Ecto neural progenitor cell (in vitro differentiated cells): Measurements from ENCODE around the gene CCNH.

Experiments
- DNase-seq: peaks from one replicate; pipeline ENCODE4 v3.0.0-alpha.2; 2018; ENCODE audit warnings: low spot score

Gene CCNH

GRCh38 chr5:87412630-87413342, at the start of gene CCNH:
Gene CCNH, minus strand, starts transcription at chr5:87412930. Its CDS starts 136 bp downstream, at chr5:87412794.
- DNase-seq, result peak; percentile 94

- DNase-seq, result no peak
Observed at GRCh38 chr5:87457706-87458105, 45.0 kb upstream of the CCNH start.

GRCh38 chr5:87453801-87454200, 41.1 kb upstream of the CCNH start:
- DNase-seq, result no peak

GRCh38 chr5:87452837-87453236, 40.1 kb upstream of the CCNH start:
- DNase-seq, result no peak

DNA sequence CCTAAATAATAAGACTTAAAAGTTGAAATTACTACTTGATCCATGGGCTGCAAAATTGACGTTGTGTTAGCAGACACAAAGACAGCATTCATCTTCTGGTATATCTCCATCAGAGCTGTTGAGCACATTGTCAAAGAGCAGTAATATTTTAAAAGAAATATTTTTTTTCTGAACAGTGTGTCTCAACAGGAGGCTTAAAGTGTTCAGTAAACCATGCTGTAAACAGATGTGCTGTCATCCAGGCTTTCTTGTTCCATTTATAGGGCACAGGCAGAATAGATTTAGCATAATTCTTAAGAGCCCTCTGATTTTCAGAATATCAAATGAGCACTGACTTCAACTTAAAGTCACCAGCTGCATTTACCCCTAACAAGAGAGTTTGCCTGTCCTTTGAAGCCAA, 29.7 kb upstream of the CCNH start:
- no peak for DNase-seq

DNA sequence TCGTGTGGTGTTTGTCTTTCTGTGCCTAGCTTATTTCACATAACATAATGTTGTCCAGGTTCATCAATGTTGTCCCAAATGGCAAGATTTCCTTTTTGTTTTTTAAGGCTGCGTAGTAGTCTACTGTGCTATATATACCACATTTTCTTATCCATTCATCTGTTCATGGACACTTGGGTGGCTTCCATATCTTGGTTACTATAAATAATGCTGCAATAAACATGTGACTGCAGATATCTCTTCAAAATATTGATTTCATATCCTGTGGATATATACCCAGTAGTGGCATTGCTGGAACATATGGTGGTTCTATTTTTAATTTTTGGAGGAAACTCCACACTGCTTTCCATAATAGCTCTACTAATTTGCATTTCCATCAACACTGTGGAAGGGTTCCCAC, 25.5 kb upstream of the CCNH start:
- no peak for DNase-seq

DNA sequence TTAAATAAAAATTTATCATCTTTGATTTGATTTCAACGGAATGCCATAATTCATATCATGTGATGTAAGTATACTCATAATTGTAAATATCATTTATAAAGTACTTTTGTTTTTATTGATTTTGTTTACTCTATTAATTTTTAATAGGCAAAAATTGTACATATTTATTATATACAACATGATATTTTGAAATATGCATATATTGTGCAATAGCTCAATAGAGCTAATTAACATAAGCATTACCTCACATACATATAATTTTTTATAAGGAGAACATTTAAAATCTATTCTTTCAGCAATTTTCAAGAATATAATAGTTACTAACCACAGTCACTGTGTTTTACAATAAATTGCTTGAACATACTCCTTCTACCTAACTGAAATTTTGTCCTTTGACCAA, 25.0 kb upstream of the CCNH start:
- DNase-seq, result no peak

DNA sequence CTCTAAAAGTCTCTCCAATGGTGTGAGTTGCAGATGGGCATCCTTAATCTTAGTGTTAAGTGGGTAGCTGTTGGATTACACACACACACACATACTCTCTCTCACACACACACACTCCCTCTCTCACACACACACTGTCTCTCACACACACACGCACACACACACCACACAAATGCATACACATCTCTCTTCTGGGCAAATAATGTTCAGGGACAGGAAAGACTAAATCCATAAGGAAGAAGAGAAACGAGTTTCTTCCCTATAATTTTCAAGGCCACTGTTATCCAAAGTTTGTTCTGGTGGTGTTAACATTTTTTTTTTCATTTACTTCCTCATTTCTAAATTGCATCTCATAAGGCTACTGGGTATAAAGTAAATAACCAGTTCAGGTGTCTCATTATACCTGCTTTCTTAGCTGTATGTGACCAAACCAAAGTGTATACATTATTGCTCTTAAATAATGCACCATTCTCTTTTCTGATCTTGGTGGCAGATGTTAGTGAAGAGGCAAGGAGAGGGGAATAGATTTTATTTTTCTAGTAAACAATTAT, 22.5 kb upstream of the CCNH start:
- DNase-seq, result no peak

DNA sequence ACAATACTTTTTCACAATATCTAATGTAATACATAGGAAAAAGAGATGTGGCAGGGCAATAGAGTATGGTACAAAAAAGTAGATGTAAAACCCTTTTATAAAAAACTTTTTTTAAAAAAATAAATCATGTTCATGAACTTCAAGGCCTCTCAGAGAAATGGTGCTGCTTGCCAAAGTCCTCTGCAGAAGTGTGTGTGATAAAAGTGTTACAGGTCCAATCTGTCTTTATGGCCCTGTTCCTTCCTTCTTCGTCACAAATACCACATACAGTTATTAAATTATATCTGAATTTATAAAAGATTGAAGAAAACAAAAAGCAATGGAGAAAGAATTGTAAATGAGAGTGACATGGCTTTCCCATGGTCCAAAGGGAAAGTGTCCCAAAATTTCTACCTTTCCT, 21.7 kb upstream of the CCNH start:
- no peak for DNase-seq

DNA sequence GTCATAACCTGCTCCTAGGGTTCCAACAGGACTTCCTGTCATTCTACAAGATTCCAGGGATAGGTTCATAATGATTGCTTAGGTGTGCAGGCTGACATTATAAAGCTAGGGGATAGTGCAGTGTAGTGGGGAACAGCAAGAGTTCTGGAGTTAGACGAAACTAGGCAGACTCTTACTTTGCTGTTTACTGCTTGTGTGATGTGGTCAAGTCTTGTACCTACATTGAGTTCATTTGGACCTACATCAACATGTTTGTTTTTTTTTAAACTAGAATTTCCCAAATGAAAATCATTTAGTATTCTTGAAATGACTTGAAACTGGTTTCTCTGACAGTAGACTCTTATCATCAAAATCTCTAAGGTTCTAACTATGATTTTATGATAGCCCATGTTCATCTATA, 21.2 kb upstream of the CCNH start:
- DNase-seq, result no peak

DNA sequence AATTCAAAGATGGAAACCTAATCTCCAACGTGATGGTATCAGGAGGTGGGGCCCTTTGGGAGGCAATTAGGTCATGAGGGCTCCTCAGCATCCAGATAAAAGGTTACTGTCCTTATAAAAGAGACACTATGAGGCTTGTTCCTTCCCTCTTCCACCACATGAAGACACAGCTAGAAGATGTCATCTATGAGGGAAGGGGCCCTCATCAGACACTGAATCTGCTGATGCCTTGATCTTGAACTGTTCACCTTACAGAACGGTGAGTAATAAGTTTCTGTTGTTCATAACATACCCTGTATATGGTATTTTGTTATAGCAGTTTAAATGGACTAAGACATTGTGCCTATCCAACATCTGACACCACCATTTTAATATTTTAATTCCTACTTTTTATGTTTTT, 19.7 kb upstream of the CCNH start:
- DNase-seq, result no peak

DNA sequence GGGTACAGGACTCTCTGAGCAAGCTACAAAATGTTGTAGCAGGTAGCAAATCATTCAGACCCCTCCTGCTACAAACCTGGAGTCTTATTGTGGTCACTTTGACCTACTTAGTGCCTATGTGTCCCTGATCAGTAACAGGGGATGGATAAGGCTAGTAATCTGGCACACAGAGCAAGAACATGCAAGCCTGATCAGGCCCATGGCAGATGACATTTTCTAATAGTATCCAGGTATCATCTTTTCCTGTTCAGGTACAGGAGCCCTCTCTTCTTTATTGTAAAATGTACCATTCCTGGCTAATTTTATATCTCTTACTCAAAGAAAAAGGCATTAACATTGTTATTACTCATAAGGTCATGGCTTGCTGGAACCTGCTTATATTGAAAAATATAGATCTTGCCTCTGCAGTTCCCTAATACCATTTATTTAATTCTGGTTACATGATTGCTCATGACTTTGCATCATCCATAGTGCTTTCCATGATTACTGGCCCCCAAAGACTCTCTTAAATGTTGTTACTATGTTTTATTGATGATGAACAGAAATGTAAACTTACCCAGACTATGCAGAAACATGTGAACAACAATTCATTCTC, 18.2 kb upstream of the CCNH start:
- no peak for DNase-seq

DNA sequence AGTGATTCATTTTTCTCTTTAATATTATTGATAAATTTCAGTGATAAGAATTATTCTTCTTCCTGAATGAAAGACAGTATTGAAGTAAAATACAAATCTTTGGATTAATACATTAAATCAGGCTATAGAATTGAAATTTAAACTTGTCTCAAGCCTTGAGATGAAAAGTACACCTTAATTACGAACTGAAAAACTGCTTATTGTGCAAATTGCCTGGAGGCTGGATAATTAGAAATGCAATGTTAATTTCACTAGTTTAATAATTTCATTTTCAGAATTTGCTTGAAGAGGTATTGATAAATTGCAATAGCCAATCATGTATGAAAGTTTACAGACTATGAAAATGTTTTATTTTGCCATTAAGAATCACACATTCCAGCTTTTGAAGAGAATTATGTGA, 11.0 kb upstream of the CCNH start:
- no peak for DNase-seq

DNA sequence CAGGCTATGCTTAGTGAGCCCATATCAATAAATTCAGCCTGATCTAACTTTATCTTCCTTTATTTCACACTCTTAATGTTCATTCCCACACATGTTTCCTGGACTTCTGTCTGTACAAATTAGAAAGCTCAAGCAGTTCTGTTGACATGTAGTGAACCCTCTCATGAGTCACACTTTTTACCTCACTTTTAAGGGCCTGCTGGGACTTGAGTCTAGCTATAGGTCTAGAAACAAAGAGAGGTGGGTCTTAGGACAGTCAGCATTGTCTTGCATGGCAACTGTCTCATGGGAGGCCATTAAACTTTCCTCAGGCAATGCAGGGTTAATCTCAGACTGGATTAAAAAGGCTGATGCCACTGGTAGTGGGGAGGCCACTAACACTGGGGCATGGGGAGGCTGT, 8.6 kb upstream of the CCNH start:
- DNase-seq, result no peak

DNA sequence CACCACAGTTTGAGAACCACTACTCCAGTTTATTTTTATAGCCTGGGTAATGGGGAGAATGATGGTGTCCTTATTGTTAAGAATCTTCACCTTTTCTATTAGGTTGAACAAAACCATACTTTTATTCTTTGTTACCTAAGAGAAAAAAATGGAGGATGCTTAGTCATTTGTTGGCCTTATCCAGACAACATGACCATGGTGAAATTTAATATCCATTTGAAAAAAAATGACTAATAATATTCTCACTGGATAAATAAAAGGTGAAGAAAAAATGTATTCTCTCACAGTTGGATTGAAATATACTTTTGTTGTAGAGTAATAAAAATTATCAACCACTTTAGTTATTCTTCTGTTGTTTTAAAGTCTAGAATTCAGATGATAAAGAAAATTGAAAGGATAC, 5.8 kb upstream of the CCNH start:
- DNase-seq, result no peak

DNA sequence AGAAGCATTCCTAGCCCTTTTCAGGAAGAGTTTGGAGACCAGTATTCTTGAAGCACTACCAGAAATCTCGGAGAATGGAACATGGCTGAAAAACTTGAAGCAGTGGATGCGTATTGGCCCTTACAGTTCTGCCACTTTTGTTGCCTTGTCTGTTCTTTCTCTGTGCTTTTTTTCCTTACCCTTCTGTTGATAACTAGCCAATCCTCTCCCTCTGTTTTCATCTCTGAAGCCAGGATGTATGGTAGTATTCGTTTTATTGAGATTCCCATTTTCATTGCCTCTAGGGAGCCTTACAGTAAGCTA, 564 bp upstream of the CCNH start:
- no peak for DNase-seq

DNA sequence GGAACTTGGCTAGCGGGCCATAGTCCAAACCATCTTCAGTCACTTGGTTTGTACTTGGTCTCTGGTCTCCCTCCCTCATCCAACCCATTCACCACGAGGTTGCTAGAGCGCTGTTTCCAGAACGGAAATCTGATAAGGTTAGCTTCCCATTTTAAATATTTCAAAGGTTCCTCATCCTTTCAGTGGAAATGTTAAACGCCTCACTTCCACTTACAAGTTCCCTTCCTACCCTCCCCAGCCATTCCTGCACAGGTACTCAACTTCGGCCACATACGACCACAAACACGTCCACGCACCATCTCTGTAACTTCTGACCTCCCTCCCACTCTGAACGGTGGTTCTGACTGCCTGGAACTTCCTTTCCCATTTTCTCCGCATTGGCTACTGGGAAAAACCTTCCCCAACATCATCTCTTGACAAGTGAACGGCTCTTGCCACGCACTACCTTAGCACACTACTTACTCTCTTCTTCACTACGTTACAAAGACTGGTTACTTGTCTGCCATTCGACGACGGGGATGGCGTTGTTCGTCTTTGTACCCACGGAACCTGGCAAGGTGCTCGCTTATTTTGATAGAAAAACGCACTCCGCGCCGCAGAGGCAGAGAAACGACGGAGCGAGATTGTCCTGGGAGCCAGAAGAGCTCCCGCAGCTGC, 629 bp downstream of the CCNH start:
- peak; percentile 43 for DNase-seq

GRCh38 chr5:87411586-87411972, 1.2 kb downstream of the CCNH start:
- DNase-seq, result no peak

- no peak for DNase-seq
Observed at GRCh38 chr5:87410931-87411330, 1.8 kb downstream of the CCNH start.

GRCh38 chr5:87408204-87408603, 4.5 kb downstream of the CCNH start:
- DNase-seq, result no peak

- DNase-seq, result no peak
Observed at GRCh38 chr5:87405472-87406155, 7.1 kb downstream of the CCNH start.

DNA sequence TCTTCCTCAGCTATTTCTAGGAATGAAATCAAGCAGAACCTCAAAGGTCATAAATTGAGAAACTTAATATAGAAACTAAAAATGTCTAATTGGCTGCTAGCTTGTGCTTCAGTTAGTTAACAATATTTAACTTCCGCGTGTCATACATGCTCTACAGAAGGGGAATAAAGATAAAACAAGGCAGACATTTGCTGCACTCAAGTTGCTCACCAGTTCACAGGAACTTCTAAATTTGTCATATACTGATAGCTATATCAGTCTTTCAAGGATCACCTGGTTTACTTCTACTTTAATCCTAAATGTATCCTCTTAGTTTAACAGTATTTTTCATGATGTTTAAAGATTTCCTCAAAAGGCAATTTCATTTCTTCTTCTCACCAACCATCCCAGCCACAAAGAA, 8.4 kb downstream of the CCNH start:
- no peak for DNase-seq

DNA sequence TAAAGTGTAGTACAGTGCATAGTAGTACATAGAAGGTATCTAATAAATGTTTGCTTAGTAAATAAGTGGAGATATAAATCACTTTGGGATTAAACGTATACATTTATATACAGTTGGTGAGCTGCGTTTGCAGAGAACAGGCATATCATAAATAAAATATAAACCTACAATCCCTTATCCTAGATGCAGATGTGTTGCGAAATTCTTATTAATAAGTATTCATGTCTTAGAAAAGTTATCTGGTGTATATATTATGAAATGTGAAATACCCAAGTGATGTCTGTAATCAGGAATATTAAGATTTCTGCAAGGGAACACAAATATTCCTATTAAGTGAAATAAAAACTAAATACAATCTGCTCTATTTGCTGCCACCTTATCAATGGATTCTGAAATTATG, 8.8 kb downstream of the CCNH start:
- no peak for DNase-seq
